ENCODE data around the gene AP1S3. TPM values are rescaled to one million over a fixed set of nuclear protein-coding genes. Genes with fewer than 3 reads are reported as not detected.

The AP1S3 gene
- total RNA-seq, 1 experiment from 2014 or later, result 17.4 TPM

DNA sequence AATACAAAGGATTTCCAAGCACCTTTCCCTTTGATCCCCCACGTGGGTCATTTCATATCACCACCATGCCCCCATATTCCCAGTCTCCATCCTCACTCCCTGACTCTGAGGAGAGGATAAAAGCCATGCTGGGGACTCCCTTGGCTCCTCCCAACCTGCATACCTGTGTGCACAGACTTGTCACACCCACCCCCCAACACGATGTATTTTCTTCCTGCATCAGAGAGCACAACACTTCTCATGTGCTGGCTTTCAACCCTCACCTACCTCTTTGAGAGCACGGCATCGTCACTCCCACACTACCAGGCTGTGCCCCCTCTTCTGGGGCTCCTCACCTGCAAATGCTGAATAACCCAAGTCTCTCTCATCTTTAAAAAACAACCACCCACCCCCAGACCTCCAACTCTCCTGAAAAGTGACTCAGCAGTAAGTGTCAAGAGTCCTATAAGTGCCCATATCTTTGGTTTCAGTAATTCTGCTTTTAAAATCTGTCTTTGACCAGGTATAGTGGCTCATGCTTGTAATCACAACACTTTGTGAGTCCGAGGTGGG is 53.1 kb downstream of the AP1S3 start:
- H3K4me3 Mint-ChIP-seq, result no peak overlapping the region
- no peaks in the 10 kb centered on the region for H3K36me3 Mint-ChIP-seq
- H3K4me1 Mint-ChIP-seq, result peaks cover 18% of the 10 kb centered on the region
- CTCF ChIA-PET, result no interaction called here
- TF ChIP-seq ZBTB21 (CRISPR knock-in tag; IDR thresholded peaks at IDR 0.05; ENCODE audit: borderline replicate concordance), result no peak
- TF ChIP-seq, protein P1, sequence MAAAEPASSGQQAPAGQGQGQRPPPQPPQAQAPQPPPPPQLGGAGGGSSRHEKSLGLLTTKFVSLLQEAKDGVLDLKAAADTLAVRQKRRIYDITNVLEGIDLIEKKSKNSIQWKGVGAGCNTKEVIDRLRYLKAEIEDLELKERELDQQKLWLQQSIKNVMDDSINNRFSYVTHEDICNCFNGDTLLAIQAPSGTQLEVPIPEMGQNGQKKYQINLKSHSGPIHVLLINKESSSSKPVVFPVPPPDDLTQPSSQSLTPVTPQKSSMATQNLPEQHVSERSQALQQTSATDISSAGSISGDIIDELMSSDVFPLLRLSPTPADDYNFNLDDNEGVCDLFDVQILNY (CRISPR knock-in tag; IDR thresholded peaks at IDR 0.05), result no peak
- TF ChIP-seq, protein P2, sequence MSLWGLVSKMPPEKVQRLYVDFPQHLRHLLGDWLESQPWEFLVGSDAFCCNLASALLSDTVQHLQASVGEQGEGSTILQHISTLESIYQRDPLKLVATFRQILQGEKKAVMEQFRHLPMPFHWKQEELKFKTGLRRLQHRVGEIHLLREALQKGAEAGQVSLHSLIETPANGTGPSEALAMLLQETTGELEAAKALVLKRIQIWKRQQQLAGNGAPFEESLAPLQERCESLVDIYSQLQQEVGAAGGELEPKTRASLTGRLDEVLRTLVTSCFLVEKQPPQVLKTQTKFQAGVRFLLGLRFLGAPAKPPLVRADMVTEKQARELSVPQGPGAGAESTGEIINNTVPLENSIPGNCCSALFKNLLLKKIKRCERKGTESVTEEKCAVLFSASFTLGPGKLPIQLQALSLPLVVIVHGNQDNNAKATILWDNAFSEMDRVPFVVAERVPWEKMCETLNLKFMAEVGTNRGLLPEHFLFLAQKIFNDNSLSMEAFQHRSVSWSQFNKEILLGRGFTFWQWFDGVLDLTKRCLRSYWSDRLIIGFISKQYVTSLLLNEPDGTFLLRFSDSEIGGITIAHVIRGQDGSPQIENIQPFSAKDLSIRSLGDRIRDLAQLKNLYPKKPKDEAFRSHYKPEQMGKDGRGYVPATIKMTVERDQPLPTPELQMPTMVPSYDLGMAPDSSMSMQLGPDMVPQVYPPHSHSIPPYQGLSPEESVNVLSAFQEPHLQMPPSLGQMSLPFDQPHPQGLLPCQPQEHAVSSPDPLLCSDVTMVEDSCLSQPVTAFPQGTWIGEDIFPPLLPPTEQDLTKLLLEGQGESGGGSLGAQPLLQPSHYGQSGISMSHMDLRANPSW (CRISPR knock-in tag; conservative IDR thresholded peaks at IDR 0.05; ENCODE audit: low read depth), result no peak
- TF ChIP-seq ELF4 (CRISPR knock-in tag; IDR thresholded peaks at IDR 0.05; ENCODE audit: low read depth), result no peak
- TF ChIP-seq, protein P3, sequence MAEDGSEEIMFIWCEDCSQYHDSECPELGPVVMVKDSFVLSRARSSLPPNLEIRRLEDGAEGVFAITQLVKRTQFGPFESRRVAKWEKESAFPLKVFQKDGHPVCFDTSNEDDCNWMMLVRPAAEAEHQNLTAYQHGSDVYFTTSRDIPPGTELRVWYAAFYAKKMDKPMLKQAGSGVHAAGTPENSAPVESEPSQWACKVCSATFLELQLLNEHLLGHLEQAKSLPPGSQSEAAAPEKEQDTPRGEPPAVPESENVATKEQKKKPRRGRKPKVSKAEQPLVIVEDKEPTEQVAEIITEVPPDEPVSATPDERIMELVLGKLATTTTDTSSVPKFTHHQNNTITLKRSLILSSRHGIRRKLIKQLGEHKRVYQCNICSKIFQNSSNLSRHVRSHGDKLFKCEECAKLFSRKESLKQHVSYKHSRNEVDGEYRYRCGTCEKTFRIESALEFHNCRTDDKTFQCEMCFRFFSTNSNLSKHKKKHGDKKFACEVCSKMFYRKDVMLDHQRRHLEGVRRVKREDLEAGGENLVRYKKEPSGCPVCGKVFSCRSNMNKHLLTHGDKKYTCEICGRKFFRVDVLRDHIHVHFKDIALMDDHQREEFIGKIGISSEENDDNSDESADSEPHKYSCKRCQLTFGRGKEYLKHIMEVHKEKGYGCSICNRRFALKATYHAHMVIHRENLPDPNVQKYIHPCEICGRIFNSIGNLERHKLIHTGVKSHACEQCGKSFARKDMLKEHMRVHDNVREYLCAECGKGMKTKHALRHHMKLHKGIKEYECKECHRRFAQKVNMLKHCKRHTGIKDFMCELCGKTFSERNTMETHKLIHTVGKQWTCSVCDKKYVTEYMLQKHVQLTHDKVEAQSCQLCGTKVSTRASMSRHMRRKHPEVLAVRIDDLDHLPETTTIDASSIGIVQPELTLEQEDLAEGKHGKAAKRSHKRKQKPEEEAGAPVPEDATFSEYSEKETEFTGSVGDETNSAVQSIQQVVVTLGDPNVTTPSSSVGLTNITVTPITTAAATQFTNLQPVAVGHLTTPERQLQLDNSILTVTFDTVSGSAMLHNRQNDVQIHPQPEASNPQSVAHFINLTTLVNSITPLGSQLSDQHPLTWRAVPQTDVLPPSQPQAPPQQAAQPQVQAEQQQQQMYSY (CRISPR knock-in tag; IDR thresholded peaks at IDR 0.05), result no peak
- TF ChIP-seq, protein P4, sequence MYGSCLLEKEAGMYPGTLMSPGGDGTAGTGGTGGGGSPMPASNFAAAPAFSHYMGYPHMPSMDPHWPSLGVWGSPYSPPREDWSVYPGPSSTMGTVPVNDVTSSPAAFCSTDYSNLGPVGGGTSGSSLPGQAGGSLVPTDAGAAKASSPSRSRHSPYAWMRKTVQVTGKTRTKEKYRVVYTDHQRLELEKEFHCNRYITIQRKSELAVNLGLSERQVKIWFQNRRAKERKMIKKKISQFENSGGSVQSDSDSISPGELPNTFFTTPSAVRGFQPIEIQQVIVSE (CRISPR knock-in tag; IDR thresholded peaks at IDR 0.05; ENCODE audit: borderline replicate concordance), result no peak
- ATAC-seq (no peak; the same call in 1 of the 2 replicates), DNase-seq (ENCODE audit: low spot score) (no peak)
- no peaks in the 10 kb centered on the region for H3K27me3 Mint-ChIP-seq (ENCODE audit: low read depth)
- no peak overlapping the region for H3K27ac Mint-ChIP-seq
- POLR2A ChIA-PET, result no interaction called here
- no peaks in the 10 kb centered on the region for H3K9me3 Mint-ChIP-seq

DNA sequence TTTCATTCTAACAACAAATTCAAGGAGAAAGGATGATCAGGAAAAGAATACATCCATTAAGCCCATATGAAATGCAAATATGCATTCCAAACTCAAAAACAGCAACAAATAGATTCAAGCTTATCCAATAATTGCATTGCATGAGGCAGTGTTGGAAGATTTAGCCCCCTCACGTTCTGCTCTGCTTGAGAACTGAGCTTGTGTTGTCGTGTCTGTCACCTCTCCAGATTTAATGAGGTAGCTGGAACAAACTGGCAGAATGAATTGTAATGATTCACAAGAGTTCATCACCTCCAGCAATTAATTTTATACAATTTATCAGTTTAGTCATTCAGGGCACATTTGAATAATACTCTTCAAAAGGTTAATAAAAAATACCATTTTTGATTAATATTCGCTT is 54.8 kb downstream of the AP1S3 start:
- H3K4me1 Mint-ChIP-seq, result peaks cover 21% of the 10 kb centered on the region
- ChIA-PET POLR2A (no interaction called here), CTCF (interaction anchor here (0.8 to 1.0 kb wide), 2 partner anchors 15 to 77 kb away, joined by 3 read pairs; no protein-coding TSS in a partner anchor)
- no peaks in the 10 kb centered on the region for H3K27me3 Mint-ChIP-seq (ENCODE audit: low read depth)
- DNase-seq (ENCODE audit: low spot score), result no peak
- TF ChIP-seq SMAD4 (CRISPR knock-in tag; IDR thresholded peaks at IDR 0.05) (no peak), MYBL2 (CRISPR knock-in tag; IDR thresholded peaks at IDR 0.05) (no peak), NFE2L1 (CRISPR knock-in tag; IDR thresholded peaks at IDR 0.05) (no peak), ZBTB21 (CRISPR knock-in tag; IDR thresholded peaks at IDR 0.05; ENCODE audit: borderline replicate concordance) (no peak), ZNF138 (CRISPR knock-in tag; conservative IDR thresholded peaks at IDR 0.05) (no peak), ZNF416 (CRISPR knock-in tag; IDR thresholded peaks at IDR 0.05) (no peak), TP53 (CRISPR knock-in tag; IDR thresholded peaks at IDR 0.05) (no peak), ZNF121 (CRISPR knock-in tag; IDR thresholded peaks at IDR 0.05) (no peak), NR3C1 (CRISPR knock-in tag; conservative IDR thresholded peaks at IDR 0.05; ENCODE audit: low read depth) (no peak)
- TF ChIP-seq, protein P5, sequence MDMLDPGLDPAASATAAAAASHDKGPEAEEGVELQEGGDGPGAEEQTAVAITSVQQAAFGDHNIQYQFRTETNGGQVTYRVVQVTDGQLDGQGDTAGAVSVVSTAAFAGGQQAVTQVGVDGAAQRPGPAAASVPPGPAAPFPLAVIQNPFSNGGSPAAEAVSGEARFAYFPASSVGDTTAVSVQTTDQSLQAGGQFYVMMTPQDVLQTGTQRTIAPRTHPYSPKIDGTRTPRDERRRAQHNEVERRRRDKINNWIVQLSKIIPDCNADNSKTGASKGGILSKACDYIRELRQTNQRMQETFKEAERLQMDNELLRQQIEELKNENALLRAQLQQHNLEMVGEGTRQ (CRISPR knock-in tag; IDR thresholded peaks at IDR 0.05), result no peak
- TF ChIP-seq, protein P6, sequence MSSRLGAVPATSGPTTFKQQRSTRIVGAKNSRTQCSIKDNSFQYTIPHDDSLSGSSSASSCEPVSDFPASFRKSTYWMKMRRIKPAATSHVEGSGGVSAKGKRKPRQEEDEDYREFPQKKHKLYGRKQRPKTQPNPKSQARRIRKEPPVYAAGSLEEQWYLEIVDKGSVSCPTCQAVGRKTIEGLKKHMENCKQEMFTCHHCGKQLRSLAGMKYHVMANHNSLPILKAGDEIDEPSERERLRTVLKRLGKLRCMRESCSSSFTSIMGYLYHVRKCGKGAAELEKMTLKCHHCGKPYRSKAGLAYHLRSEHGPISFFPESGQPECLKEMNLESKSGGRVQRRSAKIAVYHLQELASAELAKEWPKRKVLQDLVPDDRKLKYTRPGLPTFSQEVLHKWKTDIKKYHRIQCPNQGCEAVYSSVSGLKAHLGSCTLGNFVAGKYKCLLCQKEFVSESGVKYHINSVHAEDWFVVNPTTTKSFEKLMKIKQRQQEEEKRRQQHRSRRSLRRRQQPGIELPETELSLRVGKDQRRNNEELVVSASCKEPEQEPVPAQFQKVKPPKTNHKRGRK (CRISPR knock-in tag; IDR thresholded peaks at IDR 0.05; ENCODE audit: borderline replicate concordance), result no peak
- TF ChIP-seq, protein P7, sequence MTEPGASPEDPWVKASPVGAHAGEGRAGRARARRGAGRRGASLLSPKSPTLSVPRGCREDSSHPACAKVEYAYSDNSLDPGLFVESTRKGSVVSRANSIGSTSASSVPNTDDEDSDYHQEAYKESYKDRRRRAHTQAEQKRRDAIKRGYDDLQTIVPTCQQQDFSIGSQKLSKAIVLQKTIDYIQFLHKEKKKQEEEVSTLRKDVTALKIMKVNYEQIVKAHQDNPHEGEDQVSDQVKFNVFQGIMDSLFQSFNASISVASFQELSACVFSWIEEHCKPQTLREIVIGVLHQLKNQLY (CRISPR knock-in tag; IDR thresholded peaks at IDR 0.05), result no peak
- TF ChIP-seq, protein P8, sequence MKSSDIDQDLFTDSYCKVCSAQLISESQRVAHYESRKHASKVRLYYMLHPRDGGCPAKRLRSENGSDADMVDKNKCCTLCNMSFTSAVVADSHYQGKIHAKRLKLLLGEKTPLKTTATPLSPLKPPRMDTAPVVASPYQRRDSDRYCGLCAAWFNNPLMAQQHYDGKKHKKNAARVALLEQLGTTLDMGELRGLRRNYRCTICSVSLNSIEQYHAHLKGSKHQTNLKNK (CRISPR knock-in tag; IDR thresholded peaks at IDR 0.05), result no peak
- TF ChIP-seq, protein P1 (CRISPR knock-in tag; IDR thresholded peaks at IDR 0.05), result no peak
- ATAC-seq, result no peak
- H3K36me3 Mint-ChIP-seq, result no peaks in the 10 kb centered on the region
- no peak overlapping the region for H3K27ac Mint-ChIP-seq
- no peaks in the 10 kb centered on the region for H3K9me3 Mint-ChIP-seq
- no peak overlapping the region for H3K4me3 Mint-ChIP-seq
